ENCODE data around the gene MIS12. TPM values are rescaled to one million over a fixed set of nuclear protein-coding genes. Genes with fewer than 3 reads are reported as not detected.

MIS12 gene
- total RNA-seq, 1 experiment from 2014 or later, result 14.7 TPM

GRCh38 chr17:5500589-5501391 is 14.4 kb downstream of the MIS12 start:
- no TSS peak for BruUV-seq (replicated peaks)
- RAD21 ChIA-PET (ENCODE audit: low non-redundant PET in 1 of 2, low total read pairs in 2 of 2, uncharacterized antibody in 2 of 2, unreplicated experiment in 2 of 2), result no interaction called here
- Histone ChIP-seq H2AFZ (ENCODE audit: low read depth, low read length, poor library complexity, severe bottlenecking) (no peak overlapping the region), H3K27ac (ENCODE audit: low read depth, low read length) (no peak overlapping the region), H3K4me2 (ENCODE audit: low read length) (no peak overlapping the region), H3K4me1 (ENCODE audit: control insufficient read depth in 1 of 2, insufficient read depth in 2 of 2, low read length in 2 of 2) (no peaks in the 10 kb centered on the region), H4K20me1 (ENCODE audit: insufficient read depth) (no peaks in the 10 kb centered on the region), H3K9me2 (ENCODE audit: insufficient read depth) (no peaks in the 10 kb centered on the region), H3K27me3 (ENCODE audit: insufficient read depth, low read length) (no peaks in the 10 kb centered on the region), H3K4me3 (replicated peaks in 1 of 2; ENCODE audit: low read depth in 1 of 2, low read length in 2 of 2) (no peak overlapping the region), H3K36me3 (ENCODE audit: control insufficient read depth in 1 of 2, insufficient read depth in 2 of 2, low read length in 2 of 2) (no peaks in the 10 kb centered on the region), H3K9me3 (ENCODE audit: control insufficient read depth in 1 of 2, insufficient read depth in 1 of 2, low read depth in 1 of 2, low read length in 2 of 2) (no peaks in the 10 kb centered on the region), H3K79me2 (ENCODE audit: insufficient read depth, low read length) (no peaks in the 10 kb centered on the region), H3K9ac (ENCODE audit: low read length) (no peak overlapping the region)
- intact Hi-C loops (cut with micrococcal nuclease), result no loop called here
- DNase-seq (ENCODE audit: low read depth, low spot score) (no peak), ATAC-seq (no peak)
- no peak for TF ChIP-seq MAX (IDR thresholded peaks at IDR 0.05)
- no peak for TF ChIP-seq ZNF274 (IDR thresholded peaks at IDR 0.05; ENCODE audit: low read depth, low read length)
- TF ChIP-seq FOSL1 (IDR thresholded peaks at IDR 0.05; ENCODE audit: low read depth), result no peak
- TF ChIP-seq CBX3 (IDR thresholded peaks at IDR 0.05; ENCODE audit: low read depth), result no peak
- TF ChIP-seq SIN3A (IDR thresholded peaks at IDR 0.05; ENCODE audit: low read depth), result no peak
- no peak for TF ChIP-seq POLR2AphosphoS5 (IDR thresholded peaks at IDR 0.05; ENCODE audit: low read depth, low read length)
- TF ChIP-seq CTCF (IDR thresholded peaks at IDR 0.05 in 2 of 3, conservative IDR thresholded peaks at IDR 0.05 in 1 of 3; ENCODE audit: borderline replicate concordance in 1 of 3, insufficient read depth in 1 of 3, low read depth in 2 of 3, low read length in 2 of 3), result no peak
- TF ChIP-seq ZFX (IDR thresholded peaks at IDR 0.05), result no peak
- no peak for TF ChIP-seq RAD21 (IDR thresholded peaks at IDR 0.05; ENCODE audit: low read depth)
- TF ChIP-seq CEBPB (IDR thresholded peaks at IDR 0.05; ENCODE audit: low read depth), result no peak
- TF ChIP-seq SP1 (IDR thresholded peaks at IDR 0.05; ENCODE audit: low read depth), result no peak
- TF ChIP-seq REST (IDR thresholded peaks at IDR 0.05; ENCODE audit: low read depth), result no peak
- no peak for TF ChIP-seq ELF1 (IDR thresholded peaks at IDR 0.05; ENCODE audit: borderline replicate concordance, low read depth)
- TF ChIP-seq SRF (IDR thresholded peaks at IDR 0.05; ENCODE audit: low read depth), result no peak
- TF ChIP-seq YY1 (IDR thresholded peaks at IDR 0.05; ENCODE audit: extremely low read depth, insufficient replicate concordance, low read depth, low read length), result no peak
- POLR2A ChIA-PET, result no interaction called here
- CTCF ChIA-PET, result no interaction called here
